ENCODE measurements around the gene FAM200B.

DNA sequence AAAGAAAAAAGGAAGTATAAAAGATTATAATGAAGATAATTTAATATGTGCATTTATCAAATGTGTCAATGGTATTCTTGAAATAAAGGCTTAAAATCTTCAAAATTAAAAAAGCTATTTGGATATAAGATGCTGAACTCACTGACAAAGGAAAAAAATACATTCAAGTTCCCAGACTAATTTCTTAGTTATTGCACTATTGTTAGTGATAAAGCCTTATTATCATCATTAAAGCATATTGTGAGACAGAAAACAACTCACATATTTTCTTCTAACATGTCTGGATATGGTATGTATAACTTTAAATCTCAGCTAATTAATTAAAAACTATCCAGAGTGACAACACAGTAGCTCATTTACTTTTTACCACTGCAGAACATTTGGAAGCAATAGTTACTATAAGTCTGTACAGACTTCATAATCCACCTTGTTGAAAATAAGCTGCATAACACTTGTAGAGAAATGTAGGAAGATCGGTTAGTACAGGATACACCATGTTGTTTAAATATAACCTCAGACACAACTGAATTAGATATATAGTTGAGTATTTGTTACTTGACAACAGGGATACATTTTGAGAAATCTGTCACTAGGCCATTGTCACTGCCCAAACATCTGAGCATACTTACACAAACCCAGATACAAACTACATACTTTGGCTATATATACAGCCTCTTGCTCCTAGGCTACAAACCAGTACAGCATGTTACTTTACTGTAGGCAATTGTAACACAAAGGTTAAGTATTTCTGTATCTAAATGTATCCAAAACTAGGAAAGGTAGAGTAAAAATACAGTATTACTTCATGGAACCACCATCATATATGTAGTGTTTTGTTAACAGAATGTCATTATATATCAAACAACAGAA lies 12.8 kb upstream of the FAM200B start:
- no peak for TF ChIP-seq POLR2A (IDR thresholded peaks at IDR 0.05)
- TF ChIP-seq, protein P1, sequence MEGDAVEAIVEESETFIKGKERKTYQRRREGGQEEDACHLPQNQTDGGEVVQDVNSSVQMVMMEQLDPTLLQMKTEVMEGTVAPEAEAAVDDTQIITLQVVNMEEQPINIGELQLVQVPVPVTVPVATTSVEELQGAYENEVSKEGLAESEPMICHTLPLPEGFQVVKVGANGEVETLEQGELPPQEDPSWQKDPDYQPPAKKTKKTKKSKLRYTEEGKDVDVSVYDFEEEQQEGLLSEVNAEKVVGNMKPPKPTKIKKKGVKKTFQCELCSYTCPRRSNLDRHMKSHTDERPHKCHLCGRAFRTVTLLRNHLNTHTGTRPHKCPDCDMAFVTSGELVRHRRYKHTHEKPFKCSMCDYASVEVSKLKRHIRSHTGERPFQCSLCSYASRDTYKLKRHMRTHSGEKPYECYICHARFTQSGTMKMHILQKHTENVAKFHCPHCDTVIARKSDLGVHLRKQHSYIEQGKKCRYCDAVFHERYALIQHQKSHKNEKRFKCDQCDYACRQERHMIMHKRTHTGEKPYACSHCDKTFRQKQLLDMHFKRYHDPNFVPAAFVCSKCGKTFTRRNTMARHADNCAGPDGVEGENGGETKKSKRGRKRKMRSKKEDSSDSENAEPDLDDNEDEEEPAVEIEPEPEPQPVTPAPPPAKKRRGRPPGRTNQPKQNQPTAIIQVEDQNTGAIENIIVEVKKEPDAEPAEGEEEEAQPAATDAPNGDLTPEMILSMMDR (IDR thresholded peaks at IDR 0.05): no peak

Data from testis (tissue), 2 donors.